Measurements from ENCODE around the gene NEUROG2. TPM values are rescaled to one million over a fixed set of nuclear protein-coding genes. Genes with fewer than 3 reads are reported as not detected.

NEUROG2 gene
- total RNA-seq = not detected

- ATAC-seq (ENCODE audit: low FRiP score) (no peak), DNase-seq (ENCODE audit: low spot score) (no peak)
Measured at GRCh38 chr4:112516066-112516470, at the start of gene NEUROG2. TSS of gene NEUROG2 (minus strand) at chr4:112516180. CDS start at chr4:112515475, 705 bp downstream.

GRCh38 chr4:112564706-112565270 is 48.8 kb upstream of the NEUROG2 start:
- ATAC-seq (ENCODE audit: low FRiP score) = no peak
- DNase-seq (ENCODE audit: low spot score) = no peak
- TF ChIP-seq, protein P1, sequence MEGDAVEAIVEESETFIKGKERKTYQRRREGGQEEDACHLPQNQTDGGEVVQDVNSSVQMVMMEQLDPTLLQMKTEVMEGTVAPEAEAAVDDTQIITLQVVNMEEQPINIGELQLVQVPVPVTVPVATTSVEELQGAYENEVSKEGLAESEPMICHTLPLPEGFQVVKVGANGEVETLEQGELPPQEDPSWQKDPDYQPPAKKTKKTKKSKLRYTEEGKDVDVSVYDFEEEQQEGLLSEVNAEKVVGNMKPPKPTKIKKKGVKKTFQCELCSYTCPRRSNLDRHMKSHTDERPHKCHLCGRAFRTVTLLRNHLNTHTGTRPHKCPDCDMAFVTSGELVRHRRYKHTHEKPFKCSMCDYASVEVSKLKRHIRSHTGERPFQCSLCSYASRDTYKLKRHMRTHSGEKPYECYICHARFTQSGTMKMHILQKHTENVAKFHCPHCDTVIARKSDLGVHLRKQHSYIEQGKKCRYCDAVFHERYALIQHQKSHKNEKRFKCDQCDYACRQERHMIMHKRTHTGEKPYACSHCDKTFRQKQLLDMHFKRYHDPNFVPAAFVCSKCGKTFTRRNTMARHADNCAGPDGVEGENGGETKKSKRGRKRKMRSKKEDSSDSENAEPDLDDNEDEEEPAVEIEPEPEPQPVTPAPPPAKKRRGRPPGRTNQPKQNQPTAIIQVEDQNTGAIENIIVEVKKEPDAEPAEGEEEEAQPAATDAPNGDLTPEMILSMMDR (IDR thresholded peaks at IDR 0.05) = no peak

More at GRCh38 chr4:112516066-112516470, at the start of gene NEUROG2:
- TF ChIP-seq, protein P1 (IDR thresholded peaks at IDR 0.05) = no peak

GRCh38 chr4:112563431-112564200 is 47.6 kb upstream of the NEUROG2 start:
- DNase-seq (ENCODE audit: low spot score) (no peak), ATAC-seq (ENCODE audit: low FRiP score) (no peak)
- TF ChIP-seq, protein P1 (IDR thresholded peaks at IDR 0.05) = no peak

DNA sequence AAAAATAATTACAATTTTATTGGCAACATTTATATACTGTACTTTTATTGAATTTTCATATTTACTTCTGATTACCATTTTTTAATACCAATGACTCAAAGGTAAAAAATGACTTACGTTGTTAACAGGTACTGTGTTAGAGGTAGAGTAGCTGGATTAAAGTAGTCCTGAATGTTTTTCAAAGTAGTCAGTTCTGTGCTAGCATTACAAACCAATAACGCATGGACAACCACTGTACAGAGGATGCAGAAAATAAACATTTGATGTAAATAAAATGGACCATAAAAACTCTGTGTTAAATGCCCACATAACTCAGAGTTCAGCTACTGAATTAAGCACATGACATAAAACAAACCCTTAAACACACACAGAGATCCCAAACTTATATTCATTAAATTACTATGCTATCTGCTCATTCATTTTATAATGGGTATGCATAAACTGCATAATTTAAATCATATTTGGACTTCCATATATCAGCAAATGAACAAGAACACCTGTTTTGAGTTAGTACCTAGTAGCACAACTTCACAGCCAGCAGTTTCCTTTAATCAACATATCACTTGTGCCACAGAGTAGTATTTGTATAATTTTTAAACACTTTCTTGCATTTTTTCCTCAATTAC is 46.4 kb upstream of the NEUROG2 start:
- TF ChIP-seq, protein P1 (IDR thresholded peaks at IDR 0.05) = no peak
- DNase-seq (ENCODE audit: low spot score) (no peak), ATAC-seq (ENCODE audit: low FRiP score) (no peak)

DNA sequence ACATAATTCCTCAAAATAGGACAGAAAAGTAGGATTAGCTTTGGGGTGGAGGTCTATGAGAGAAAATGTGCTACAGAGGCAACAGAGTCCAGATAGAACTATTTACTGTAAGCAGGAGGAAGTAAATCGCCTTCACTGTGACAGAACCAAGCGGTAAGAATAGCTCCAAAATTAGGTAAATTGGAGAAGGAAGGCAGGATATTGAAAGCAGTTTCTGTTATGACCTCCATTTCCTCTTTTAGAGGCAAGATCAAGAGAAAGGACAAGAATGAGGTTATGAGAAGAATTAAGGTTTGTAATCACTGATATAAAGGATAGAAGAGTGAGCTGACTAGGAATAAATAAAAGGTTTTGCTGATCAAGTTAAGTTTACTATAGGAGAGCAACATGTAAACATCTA is 44.1 kb upstream of the NEUROG2 start:
- no peak for ATAC-seq (ENCODE audit: low FRiP score)

GRCh38 chr4:112559053-112559452 is 43.1 kb upstream of the NEUROG2 start:
- TF ChIP-seq, protein P1 (IDR thresholded peaks at IDR 0.05) = no peak
- DNase-seq (ENCODE audit: low spot score) (no peak), ATAC-seq (ENCODE audit: low FRiP score) (no peak)

More for the DNA sequence above, 44.1 kb upstream of the NEUROG2 start:
- no peak for DNase-seq (ENCODE audit: low spot score)
- TF ChIP-seq, protein P1 (IDR thresholded peaks at IDR 0.05) = no peak

All from omental fat pad (tissue), 4 donors.